ENCODE data around the gene CCDC194.

Gene CCDC194, protein sequence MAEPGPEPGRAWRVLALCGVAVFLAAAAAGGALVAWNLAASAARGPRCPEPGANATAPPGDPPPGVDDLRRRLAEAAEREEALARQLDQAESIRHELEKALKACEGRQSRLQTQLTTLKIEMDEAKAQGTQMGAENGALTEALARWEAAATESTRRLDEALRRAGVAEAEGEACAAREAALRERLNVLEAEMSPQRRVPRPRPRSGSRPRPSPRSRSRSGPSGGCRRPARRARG

DNA sequence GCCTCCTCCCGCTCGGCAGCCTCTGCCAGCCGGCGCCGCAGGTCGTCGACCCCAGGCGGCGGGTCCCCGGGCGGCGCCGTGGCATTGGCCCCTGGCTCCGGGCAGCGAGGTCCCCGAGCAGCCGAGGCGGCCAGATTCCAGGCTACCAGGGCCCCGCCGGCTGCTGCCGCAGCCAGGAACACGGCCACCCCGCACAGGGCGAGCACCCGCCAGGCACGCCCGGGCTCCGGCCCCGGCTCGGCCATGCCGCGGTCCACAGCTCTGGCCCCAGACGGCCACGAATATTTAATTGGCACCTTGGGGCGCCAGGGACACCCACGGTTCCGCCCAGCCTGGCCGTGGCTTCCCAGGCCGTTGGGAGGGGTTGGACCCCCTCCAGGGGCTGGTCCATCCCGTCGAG lies at the start of gene CCDC194:
CCDC194 (minus strand) TSS at position 283 of the 400 bp plus-strand sequence; CDS start at position 245, 38 bp downstream.
- DNase-seq (ENCODE audit: low spot score): no peak

DNA sequence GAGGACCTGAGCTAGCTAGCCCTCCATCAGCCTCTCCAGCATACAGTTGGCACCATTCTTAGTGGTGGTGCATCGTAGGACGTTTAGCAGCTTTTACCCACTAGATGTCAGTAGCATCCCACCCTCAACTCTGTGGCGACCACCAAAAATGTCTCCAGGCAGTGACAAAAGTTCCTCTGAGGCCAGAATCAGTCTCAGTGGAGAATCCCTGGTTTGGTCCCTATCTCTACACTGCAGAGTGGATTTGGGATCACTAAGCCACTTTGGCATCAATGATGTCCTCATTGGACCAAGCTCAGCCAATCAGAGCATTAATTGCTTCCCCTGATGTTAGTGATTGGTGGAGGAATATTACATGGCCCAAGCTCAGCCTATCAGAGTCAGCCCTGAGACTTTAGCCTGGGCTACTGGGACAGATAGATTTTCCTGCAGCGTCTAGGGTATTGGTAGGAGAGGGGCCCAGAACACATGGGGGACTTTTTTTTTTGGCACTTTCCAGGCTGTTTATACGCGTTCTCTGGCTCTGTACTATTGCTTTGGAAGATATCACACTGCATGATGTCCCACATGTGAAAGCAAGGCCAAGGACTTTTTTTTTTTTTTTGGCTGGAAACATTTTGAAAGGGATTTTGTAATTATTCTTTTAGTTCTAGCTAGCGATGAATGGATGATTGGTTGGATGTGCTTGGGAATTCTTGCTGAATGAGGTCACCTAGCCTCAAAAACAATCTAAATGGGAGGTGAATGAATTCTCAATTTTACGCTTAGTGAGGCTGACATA lies 47.4 kb upstream of the CCDC194 start:
- DNase-seq (ENCODE audit: low spot score): peak; percentile 63

DNA sequence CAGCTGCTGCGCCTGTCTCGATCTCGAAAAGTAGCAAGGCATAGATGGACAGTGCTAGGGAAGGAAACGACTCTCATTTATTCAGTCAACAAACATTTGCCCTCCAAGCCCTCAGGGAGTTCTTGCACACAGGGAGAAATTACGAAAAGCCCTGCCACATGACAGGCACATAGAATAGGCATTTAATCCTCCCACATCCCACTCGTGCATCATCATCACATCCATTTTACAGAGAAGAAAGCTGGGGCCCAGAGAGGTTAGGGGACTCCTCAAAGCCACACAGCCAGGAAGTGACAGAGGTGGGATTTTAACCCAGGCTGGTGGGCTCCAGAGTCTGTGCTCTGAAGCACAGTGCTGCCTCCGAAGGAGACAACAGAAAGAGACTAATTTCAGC lies 42.9 kb upstream of the CCDC194 start:
- DNase-seq (ENCODE audit: low spot score): no peak

DNA sequence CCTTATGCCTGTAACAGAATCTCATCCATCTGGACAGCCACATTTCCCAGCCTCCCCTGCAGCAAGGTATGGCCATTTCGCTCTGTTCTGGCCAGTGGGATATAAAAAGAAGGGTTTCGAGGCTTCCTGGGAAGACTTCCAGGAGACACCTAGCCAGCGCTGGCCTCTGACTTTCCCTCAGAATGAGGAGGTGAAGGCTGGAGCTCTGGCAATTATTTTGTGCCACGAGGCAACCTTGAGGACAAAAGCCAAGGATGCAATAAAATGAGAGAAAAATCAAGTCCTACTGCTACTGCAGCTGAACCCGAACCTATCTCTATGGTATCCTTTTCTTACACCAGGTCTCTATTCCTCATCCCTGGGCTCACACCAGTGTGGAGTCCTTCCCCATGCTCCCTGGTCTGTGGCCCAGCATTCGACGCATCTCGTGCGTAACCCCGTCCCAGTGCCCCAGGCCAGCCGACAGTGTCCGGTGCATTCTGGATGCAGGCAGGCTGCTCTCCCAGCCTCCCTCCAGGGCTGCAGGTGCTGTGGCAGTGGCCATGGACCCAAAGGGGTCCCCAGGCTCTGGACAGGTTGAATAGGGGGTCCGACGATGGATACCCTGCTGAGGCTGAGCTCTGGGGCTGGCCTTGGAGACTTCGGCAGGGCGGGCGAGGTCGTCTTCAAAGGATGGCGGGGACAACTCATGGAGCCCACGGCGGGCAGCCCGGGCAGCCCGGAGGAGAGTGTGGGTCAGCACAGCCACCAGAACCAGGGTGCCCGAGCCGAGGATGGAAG lies 42.3 kb upstream of the CCDC194 start:
- DNase-seq (ENCODE audit: low spot score): no peak

DNA sequence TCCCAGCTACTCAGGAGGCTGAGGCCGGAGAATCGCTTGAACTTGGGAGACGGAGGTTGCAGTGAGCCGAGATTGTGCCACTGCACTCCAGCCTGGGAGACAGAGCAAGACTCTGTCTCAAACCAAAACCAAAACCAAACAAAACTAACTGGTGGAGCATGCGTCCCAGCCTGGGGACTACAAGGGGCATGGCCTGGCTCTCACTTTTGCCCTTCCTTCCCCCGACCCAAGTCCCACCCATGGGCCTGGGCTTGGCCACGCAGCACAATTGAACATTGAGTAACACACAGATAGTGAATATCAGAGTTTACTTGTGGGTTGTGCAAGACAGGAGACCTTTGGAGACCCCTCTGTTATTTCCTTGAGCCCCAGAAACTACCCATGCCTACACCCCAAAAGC lies 41.2 kb upstream of the CCDC194 start:
- DNase-seq (ENCODE audit: low spot score): no peak

DNA sequence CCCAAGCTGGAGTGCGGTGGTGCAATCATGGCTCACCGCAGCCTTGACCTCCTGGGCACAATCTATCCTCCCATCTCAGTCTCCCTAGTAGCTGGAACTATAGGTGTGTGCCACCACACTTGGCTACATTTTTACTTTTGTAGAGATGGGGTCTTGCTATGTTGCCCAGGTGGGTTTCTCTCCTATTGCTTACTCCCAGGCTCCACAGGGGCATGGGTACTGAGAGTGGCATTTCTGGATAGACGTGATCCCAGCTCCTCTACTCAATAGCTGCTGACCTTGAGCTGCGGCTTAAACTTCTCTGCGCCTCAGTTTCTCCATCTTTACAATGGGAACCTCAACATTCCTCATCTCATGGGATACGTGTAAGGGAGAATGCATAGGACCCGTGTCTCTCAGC lies 37.4 kb upstream of the CCDC194 start:
- DNase-seq (ENCODE audit: low spot score): no peak

DNA sequence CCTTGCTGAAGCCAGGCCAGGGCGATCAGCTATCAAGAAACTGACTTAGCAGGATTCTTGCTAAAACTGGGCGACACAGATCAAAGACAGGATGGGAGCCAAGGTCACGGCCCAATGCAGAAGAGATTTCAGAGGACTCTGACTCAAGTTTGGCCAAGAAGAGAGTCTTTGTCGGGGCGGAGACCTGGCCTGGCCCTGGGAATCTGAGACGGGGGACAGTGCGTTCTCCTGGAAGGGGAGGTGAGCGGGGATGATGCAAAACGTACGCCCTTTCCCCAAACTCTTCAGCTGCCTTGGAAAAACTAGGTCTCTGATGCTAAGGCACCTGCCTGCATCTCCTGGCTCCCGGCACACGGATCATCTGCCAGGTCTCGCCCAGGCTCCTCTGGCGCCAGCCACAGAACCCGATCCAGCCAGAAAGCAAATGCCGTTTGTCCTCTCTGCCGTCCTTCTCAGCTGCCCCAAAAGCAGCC lies 35.7 kb upstream of the CCDC194 start:
- DNase-seq (ENCODE audit: low spot score): no peak

DNA sequence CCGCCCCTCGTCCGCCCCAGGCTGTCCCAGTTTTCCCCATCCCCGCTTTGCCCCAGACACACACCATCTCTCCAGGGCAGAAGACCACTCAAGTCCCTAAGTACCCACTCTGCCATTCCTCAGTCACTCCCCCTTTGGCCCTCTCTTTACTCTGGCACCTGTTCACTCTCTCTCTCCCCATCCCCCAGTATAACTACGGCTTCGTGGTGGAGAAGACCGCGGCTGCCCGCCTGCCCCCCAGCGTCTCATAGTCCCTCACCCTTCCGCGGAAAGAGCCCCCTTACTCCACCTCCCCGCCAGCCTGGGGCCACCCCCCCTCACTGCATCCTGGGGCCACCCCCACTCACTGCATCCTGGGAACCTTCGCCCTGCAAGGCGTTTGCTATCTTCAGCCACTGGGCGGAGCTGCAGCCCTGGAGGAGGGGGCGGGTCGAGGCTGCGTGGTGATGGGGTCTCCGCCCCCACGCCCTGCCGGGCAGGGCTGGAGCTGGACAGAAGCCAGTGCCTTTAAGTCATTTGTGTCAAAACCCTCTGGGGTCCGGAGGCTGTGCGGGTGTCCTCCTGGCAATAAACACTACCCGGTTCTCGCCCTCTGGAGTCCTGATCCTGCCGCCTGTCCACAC lies 30.9 kb upstream of the CCDC194 start:
- DNase-seq (ENCODE audit: low spot score): peak; percentile 91

DNA sequence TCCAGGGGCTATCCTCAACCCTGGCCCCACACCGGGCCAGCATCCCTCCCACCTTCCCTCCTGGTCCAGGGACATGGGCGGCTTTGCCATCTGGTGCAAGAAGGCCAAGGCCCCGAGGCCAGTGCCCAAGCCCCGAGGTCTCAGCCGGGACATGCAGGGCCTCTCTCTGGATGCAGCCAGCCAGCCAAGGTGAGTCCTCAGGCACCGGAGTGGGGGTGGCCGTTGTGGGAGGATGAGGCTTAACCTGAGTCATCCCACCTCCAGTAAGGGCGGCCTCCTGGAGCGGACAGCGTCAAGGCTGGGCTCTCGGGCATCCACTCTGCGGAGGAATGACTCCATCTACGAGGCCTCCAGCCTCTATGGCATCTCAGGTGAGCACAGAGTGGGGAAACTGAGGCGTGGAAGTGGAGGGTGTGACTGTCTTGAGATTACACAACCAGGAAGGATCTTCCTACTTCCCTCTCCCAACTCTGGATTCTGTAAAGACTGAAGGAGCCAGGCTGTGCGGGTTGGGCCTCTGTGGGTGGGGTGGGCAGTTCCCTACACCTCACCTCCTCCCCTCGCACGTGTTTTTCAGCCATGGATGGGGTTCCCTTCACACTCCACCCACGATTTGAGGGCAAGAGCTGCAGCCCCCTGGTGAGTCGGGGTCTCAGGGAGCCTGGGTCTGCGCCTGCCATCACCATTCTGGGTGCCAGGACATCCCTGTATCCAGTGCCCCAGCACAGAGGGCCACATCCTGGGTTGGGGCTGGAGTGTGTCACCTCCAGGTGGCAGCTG lies 29.6 kb upstream of the CCDC194 start:
- no peak for DNase-seq (ENCODE audit: low spot score)

DNA sequence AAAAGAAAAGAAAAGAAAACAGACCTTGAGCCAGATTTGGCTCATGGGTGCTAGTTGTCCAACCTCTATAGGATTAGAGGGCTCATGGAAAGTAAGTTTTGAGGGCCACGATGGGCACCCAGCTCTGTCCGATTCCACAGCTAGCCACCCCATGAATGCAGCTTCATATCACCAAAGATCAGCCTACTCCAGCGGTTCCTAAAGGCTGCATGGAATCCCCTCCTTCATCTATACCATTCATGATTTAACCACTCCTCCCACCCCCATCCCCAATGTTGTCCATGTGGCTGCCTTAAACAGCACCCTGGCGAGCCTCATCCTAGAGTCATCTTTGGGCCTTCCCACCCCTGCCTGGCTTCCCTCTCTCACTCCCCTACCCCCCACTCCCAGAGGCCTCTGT lies 27.9 kb upstream of the CCDC194 start:
- DNase-seq (ENCODE audit: low spot score): no peak

DNA sequence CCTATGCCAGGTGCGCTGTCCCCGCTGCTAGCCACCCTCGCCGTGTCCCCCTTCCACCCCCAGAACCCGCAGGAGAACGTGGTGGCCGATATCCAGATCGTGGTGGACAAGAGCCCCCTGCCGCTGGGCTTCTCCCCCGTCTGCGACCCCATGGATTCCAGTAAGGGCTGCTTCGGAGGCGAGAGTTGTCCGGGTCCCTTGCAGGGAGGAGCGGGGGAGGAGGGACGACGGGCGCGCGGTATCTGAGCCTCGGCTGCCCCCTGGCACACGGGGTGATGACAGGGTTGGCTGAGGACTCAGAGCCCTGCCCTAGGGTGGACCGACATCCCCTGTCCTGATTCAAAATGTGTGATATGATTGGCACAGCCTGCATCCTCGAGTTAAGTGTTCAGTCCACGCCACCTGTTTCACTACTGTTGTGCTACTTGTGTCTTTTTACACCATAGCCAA lies 26.5 kb upstream of the CCDC194 start:
- peak; percentile 63 for DNase-seq (ENCODE audit: low spot score)

DNA sequence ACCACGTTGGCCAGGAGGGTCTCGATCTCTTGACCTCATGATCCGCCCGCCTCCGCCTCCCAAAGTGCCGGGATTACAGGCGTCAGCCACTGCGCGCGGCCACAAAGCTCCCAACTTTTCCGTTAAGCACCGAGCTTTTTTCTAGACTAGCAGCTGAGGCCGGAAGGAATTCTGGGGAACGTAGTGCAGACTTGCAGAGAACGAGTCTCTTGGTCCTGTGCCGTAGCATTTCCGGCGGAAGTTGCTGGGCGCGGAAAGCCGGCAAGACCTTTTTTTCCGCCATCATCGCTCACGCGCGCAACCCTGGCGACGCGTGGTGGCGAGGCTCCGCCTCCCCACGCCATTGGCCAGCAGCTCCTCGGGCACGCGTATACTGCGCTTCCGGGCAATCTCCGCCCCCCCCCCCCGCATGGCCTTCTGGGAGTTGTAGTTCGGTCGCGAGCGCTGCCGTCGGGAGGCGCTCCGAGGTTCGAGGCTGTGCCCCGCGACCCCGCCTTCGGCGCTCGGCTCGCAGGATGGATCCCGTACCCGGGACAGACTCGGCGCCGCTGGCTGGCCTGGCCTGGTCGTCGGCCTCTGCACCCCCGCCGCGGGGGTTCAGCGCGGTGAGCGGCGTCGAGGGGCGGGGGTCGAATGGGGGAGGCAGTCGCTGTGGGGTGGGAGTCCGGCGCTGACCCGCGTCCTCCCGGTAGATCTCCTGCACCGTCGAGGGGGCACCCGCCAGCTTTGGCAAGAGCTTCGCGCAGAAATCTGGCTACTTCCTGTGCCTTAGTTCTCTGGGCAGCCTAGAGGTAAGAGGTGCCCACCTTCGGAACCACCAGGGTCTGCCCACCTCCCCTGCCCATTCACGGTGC lies 25.9 kb upstream of the CCDC194 start, which contains the start of gene MVB12A:
MVB12A (plus strand) TSS at position 427 of the 854 bp plus-strand sequence; CDS start at position 516, 89 bp downstream.
- DNase-seq (ENCODE audit: low spot score): peak; percentile 95

DNA sequence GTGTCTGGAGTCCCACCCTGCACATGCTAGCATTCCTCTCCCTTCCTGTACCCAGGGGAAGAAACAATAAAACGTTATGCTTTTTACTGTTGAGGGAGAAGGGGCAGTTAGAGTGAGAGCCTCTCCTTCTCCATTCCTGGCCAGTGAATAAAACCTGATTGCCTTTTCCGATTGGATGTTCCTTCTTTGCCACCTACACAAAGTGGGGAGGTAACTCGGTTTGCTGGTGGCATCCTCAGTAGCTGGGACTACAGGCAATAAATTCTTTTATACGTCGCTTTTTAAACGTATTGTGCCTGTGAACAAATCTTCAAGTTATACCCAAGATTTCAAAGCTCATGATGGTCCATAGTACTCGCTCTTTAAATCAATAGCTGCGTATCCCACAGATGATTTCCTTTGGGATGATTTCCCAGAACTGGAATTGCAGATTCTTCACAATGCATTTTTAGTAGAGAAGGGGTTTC lies 25.2 kb upstream of the CCDC194 start:
- no peak for DNase-seq (ENCODE audit: low spot score)

DNA sequence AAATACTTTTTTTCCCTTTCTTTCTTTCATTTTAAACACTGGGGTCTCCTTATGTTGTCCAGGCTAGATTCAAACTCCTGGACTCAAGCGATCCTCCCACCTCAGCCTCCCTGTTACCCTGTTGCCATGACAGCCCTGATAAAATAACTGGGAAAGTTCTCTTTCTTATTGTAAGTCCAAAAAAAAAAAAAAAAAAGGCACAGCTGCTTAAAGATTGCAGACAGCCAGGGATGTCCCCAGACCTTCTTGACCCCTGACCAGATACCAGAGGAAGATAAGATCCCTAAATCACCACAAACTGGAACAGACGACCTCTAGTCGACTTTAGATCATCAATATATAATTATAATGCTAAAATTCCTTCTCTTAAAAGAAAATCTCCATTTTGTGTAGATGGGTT lies 24.7 kb upstream of the CCDC194 start:
- DNase-seq (ENCODE audit: low spot score): no peak

DNA sequence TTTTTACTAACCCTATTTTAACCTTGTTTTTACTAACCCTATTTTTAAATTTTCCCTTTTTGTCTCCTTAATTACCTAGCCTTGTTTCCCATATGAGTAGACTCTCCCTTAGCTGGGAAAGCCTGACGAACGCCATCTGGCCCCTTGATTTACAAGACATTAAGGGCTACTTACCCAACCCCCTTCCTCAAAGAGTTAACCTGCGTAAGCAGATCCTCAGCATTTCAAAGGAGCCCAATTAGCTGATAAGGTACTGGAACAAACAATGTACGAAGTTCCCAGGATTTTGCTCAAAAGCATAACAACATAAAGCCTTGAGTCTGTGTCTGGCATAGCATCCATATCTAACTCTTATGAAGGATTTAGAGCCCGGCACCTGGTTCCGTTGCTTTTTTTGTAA lies 21.1 kb upstream of the CCDC194 start:
- no peak for DNase-seq (ENCODE audit: low spot score)

DNA sequence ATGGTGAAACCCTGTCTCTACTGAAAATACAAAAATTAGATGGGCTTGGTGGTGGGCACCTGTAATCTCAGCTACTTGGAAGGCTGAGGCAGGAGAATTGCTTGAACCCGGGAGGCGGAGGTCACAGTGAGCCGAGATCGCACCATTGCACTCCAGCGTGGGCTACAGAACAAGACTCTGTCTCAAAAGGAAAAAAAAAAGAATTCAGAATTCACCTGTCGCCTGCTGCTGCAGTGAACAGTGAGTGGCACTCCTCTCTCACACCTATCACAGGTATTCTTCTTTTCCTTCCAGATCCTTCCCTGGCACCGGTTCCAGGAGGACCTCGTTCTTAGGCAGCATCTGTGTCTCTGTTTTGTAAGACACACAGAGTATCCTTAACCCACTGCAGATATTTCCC lies 20.1 kb upstream of the CCDC194 start:
- no peak for DNase-seq (ENCODE audit: low spot score)

DNA sequence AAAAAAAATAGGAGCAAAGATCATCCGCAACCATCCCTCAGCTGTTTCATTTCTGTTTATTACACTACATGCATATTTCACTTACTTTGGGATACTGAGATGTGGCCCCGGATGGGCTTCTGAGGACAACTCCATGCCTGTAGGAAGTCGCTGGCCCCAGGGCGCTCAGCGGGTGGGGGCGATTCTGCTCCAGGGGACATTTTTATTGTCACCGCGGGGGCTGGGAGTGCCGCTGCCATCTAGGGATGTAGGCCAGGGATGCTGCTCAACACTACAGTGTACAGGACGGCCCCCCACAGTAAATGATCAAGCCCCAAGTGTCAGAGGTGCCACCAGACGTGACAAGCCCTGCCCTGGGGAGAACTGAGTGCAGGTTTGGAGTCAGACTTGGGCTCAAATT lies 17.8 kb upstream of the CCDC194 start:
- no peak for DNase-seq (ENCODE audit: low spot score)

DNA sequence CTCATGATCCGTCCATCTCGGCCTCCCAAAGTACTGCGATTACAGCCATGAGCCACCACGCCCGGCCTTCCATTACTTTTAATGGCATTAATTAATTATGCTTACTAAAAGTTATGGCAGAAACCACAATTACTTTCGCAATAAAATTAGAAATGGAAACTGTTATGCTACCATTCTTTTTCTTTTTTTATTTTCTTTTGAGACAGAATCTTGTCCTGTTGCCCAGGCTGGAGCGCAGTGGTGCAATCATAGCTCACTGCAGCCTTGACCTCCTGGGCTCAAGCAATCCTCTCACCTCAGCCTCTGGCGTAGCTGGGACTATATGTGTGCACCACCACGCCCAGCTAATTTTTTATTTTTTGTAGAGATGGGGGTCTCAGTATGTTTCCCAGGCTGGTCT lies 16.0 kb upstream of the CCDC194 start:
- no peak for DNase-seq (ENCODE audit: low spot score)

DNA sequence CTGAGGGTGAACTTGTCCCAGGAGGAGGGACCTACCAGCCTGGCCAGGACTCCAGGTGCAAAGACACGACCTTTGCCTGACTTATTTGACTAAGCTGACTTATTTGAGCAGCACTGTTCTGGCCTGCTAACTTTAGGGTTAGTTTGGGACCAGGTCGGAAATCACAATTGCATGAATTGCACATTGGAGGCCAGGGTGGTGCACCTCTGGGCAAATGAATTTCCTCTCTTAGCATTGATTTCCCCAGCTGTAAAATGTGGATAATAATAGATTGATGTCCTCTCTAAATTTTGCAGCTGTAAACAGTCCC lies 12.8 kb upstream of the CCDC194 start:
- DNase-seq (ENCODE audit: low spot score): no peak

Data from iPS-NIHi11 (cell line).